GM12878 (cell line): ENCODE results near the gene ESR1.

ENCODE experiments used
- TF ChIP-seq, protein P1 (sequence below), 3 experiments: IDR thresholded peaks in 2 of 3; conservative IDR thresholded peaks in 1 of 3; 2 replicates each; pipeline ENCODE4 v1.5.1; 2011; ENCODE audit warnings: low read depth in 3 of 3, low read length in 3 of 3, mild to moderate bottlenecking in 3 of 3, control low read depth in 2 of 3, moderate library complexity in 2 of 3, inconsistent platforms in 1 of 3, mixed read lengths in 1 of 3; ENCODE audit not compliant: control insufficient read depth in 2 of 3, insufficient read depth in 1 of 3; ENCODE audit errors: extremely low read depth in 1 of 3
- TF ChIP-seq, protein P2 (sequence below): IDR thresholded peaks from 2 replicates; pipeline ENCODE4 v1.6.1; 2012; ENCODE audit warnings: mild to moderate bottlenecking, low read depth, low read length

DNA sequence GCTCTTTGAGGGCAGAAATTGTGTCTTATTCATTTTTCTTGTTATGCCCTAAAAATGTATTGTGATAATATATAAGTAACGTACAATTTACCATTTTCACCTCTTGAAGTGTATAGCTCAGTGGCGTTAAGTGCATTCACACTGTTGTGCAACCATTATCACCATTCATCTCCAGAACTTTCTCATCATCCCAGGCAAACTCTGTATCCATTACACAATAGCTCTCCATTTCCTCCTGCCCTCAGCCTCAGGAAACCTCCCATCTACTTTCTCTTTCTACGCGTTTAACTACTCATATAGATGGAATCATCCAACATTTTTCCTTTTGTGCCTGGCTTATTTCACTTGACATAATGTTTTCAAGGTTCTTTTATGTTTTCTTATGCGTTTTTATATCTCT lies 184.6 kb downstream of the ESR1 start:
- TF ChIP-seq, protein P1, sequence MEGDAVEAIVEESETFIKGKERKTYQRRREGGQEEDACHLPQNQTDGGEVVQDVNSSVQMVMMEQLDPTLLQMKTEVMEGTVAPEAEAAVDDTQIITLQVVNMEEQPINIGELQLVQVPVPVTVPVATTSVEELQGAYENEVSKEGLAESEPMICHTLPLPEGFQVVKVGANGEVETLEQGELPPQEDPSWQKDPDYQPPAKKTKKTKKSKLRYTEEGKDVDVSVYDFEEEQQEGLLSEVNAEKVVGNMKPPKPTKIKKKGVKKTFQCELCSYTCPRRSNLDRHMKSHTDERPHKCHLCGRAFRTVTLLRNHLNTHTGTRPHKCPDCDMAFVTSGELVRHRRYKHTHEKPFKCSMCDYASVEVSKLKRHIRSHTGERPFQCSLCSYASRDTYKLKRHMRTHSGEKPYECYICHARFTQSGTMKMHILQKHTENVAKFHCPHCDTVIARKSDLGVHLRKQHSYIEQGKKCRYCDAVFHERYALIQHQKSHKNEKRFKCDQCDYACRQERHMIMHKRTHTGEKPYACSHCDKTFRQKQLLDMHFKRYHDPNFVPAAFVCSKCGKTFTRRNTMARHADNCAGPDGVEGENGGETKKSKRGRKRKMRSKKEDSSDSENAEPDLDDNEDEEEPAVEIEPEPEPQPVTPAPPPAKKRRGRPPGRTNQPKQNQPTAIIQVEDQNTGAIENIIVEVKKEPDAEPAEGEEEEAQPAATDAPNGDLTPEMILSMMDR (IDR thresholded peaks at IDR 0.05 in 2 of 3, conservative IDR thresholded peaks at IDR 0.05 in 1 of 3; ENCODE audit: control insufficient read depth in 2 of 3, extremely low read depth in 1 of 3, insufficient read depth in 1 of 3, low read depth in 3 of 3, low read length in 3 of 3): no peak
- TF ChIP-seq, protein P2, sequence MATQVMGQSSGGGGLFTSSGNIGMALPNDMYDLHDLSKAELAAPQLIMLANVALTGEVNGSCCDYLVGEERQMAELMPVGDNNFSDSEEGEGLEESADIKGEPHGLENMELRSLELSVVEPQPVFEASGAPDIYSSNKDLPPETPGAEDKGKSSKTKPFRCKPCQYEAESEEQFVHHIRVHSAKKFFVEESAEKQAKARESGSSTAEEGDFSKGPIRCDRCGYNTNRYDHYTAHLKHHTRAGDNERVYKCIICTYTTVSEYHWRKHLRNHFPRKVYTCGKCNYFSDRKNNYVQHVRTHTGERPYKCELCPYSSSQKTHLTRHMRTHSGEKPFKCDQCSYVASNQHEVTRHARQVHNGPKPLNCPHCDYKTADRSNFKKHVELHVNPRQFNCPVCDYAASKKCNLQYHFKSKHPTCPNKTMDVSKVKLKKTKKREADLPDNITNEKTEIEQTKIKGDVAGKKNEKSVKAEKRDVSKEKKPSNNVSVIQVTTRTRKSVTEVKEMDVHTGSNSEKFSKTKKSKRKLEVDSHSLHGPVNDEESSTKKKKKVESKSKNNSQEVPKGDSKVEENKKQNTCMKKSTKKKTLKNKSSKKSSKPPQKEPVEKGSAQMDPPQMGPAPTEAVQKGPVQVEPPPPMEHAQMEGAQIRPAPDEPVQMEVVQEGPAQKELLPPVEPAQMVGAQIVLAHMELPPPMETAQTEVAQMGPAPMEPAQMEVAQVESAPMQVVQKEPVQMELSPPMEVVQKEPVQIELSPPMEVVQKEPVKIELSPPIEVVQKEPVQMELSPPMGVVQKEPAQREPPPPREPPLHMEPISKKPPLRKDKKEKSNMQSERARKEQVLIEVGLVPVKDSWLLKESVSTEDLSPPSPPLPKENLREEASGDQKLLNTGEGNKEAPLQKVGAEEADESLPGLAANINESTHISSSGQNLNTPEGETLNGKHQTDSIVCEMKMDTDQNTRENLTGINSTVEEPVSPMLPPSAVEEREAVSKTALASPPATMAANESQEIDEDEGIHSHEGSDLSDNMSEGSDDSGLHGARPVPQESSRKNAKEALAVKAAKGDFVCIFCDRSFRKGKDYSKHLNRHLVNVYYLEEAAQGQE: no peak
